Measurements from ENCODE around the gene VPS4A. TPM values are rescaled to one million over a fixed set of nuclear protein-coding genes. Genes with fewer than 3 reads are reported as not detected.
"Not testable (repeated sequence)": the region's sequence is repeated elsewhere in the genome, so short reads cannot be mapped to it uniquely, and the experiment has no call there.

The VPS4A gene
- polyA plus RNA-seq, 3 donors, result 47.1 to 58.3 (median 56.6) TPM

GRCh38 chr16:69351309-69352027, 40.3 kb downstream of the VPS4A start, which contains the start of gene TMED6:
Gene TMED6, minus strand, starts transcription at chr16:69351786. Its CDS starts 33 bp downstream, at chr16:69351753.
- DNase-seq, result no peak

GRCh38 chr16:69360070-69360469, 48.9 kb downstream of the VPS4A start:
- not testable (repeated sequence) for DNase-seq

- no peak for DNase-seq
Observed at GRCh38 chr16:69363281-69363717, 52.1 kb downstream of the VPS4A start.

- DNase-seq, result no peak
Observed at GRCh38 chr16:69364088-69364487, 52.9 kb downstream of the VPS4A start.

GRCh38 chr16:69365901-69366300, 54.8 kb downstream of the VPS4A start:
- no peak for DNase-seq

- DNase-seq, result no peak
Observed at GRCh38 chr16:69366431-69366830, 55.3 kb downstream of the VPS4A start.

- DNase-seq, result no peak
Observed at GRCh38 chr16:69367980-69368379, 56.8 kb downstream of the VPS4A start.

GRCh38 chr16:69368866-69369265, 57.7 kb downstream of the VPS4A start:
- DNase-seq, result no peak

GRCh38 chr16:69371564-69371963, 60.4 kb downstream of the VPS4A start:
- no peak for DNase-seq

- no peak for DNase-seq
Observed at GRCh38 chr16:69373019-69373418, 61.9 kb downstream of the VPS4A start.

Other genes starting within 250 kb of the VPS4A start
- 1 to 10 TPM; 4.6 to 4.8 (median 4.6) TPM for gene HAS3, start 205.7 kb upstream of the VPS4A start, polyA plus RNA-seq (ENCODE audit: insufficient read length in 3 of 3)
- gene CHTF8, start 178.8 kb upstream of the VPS4A start, polyA plus RNA-seq (ENCODE audit: insufficient read length in 3 of 3), result 100 to 1,000 TPM; 159 to 188 (median 168) TPM
- 10 to 100 TPM; 61.6 to 72.4 (median 61.7) TPM for gene UTP4, start 178.7 kb upstream of the VPS4A start, polyA plus RNA-seq (ENCODE audit: insufficient read length in 3 of 3)
- 10 to 100 TPM; 10.2 to 13.9 (median 11.9) TPM for gene SNTB2, start 124.2 kb upstream of the VPS4A start, polyA plus RNA-seq (ENCODE audit: insufficient read length in 3 of 3)
- 1 to 10 TPM; 7.6 to 9.5 (median 8.1) TPM for gene PDF, start 19.2 kb downstream of the VPS4A start, polyA plus RNA-seq (ENCODE audit: insufficient read length in 3 of 3)
- gene COG8, start 28.2 kb downstream of the VPS4A start, polyA plus RNA-seq (ENCODE audit: insufficient read length in 3 of 3), result 10 to 100 TPM; 32.3 to 43.1 (median 41.7) TPM
- gene NIP7, start 28.4 kb downstream of the VPS4A start, polyA plus RNA-seq (ENCODE audit: insufficient read length in 3 of 3), result 10 to 100 TPM; 27.6 to 34.0 (median 30.9) TPM
- gene TMED6, start 40.4 kb downstream of the VPS4A start, polyA plus RNA-seq (ENCODE audit: insufficient read length in 3 of 3), result 1 to 10 TPM; 1.9 to 5.2 (median 3.5) TPM
- gene TERF2, start 74.7 kb downstream of the VPS4A start, polyA plus RNA-seq (ENCODE audit: insufficient read length in 3 of 3), result 10 to 100 TPM; 42.1 to 45.9 (median 42.5) TPM
- 100 to 1,000 TPM; 129 to 142 (median 133) TPM for gene CYB5B, start 113.3 kb downstream of the VPS4A start, polyA plus RNA-seq (ENCODE audit: insufficient read length in 3 of 3)

Measured in renal pelvis (tissue), 4 donors.